Measurements from ENCODE around the gene MDK. TPM values are rescaled to one million over a fixed set of nuclear protein-coding genes. Genes with fewer than 3 reads are reported as not detected.

The MDK gene
- total RNA-seq, 1 experiment from 2014 or later: 399 TPM

- Histone ChIP-seq H3K36me3 (ENCODE audit: low read depth) (no peaks in the 10 kb centered on the region), H3K27me3 (ENCODE audit: insufficient read depth, low read depth) (peaks cover 22% of the 10 kb centered on the region), H3K9me2 (ENCODE audit: insufficient read depth) (no peaks in the 10 kb centered on the region), H3K4me3 (no peak overlapping the region), H3K27ac (no peak overlapping the region), H3F3A (ENCODE audit: insufficient read depth, low read depth) (peaks cover 5% of the 10 kb centered on the region), H3K9me3 (ENCODE audit: insufficient read depth, low read depth) (no peaks in the 10 kb centered on the region), H2AFZ (no peak overlapping the region), H4K20me1 (ENCODE audit: insufficient read depth) (peaks cover 25% of the 10 kb centered on the region), H3K79me2 (ENCODE audit: low read depth) (no peaks in the 10 kb centered on the region), H3K4me2 (no peak overlapping the region), H3K4me1 (replicated peaks; ENCODE audit: insufficient read depth) (0 out of 2 replicates have a peak, but pooled peaks cover 4% of the 10 kb centered on the region)
- POLR2A ChIA-PET (ENCODE audit: unreplicated experiment): no interaction called here
- no TSS peak for BruUV-seq (replicated peaks)
- DNase-seq: peak in 1 of 2 experiments; percentile 27
- TF ChIP-seq EZH2 (IDR thresholded peaks at IDR 0.05; ENCODE audit: low read depth) (no peak), CTCF (conservative IDR thresholded peaks at IDR 0.05) (no peak)
- intact Hi-C loops (cut with micrococcal nuclease; ENCODE audit: unreplicated experiment): no loop called here
- CTCF ChIA-PET: interaction anchor here (1.2 kb wide), 1 partner anchor 256 kb away, joined by 3 read pairs; no protein-coding TSS in a partner anchor
Measured at GRCh38 chr11:46393231-46393616, 11.8 kb downstream of the MDK start.

GRCh38 chr11:46393759-46394158 lies 12.3 kb downstream of the MDK start:
- Histone ChIP-seq H3K36me3 (ENCODE audit: low read depth) (no peaks in the 10 kb centered on the region), H3K4me1 (replicated peaks; ENCODE audit: insufficient read depth) (0 out of 2 replicates have a peak, but pooled peaks cover 4% of the 10 kb centered on the region), H2AFZ (no peak overlapping the region), H3K4me3 (no peak overlapping the region), H3K27ac (no peak overlapping the region), H4K20me1 (ENCODE audit: insufficient read depth) (peaks cover 25% of the 10 kb centered on the region), H3K9me3 (ENCODE audit: insufficient read depth, low read depth) (no peaks in the 10 kb centered on the region), H3K79me2 (ENCODE audit: low read depth) (no peaks in the 10 kb centered on the region), H3K4me2 (no peak overlapping the region), H3F3A (ENCODE audit: insufficient read depth, low read depth) (peaks cover 5% of the 10 kb centered on the region), H3K27me3 (ENCODE audit: insufficient read depth, low read depth) (peaks cover 18% of the 10 kb centered on the region), H3K9me2 (ENCODE audit: insufficient read depth) (no peaks in the 10 kb centered on the region)
- BruUV-seq (replicated peaks): no TSS peak
- DNase-seq: no peak
- intact Hi-C loops (cut with micrococcal nuclease; ENCODE audit: unreplicated experiment): no loop called here
- TF ChIP-seq CTCF (conservative IDR thresholded peaks at IDR 0.05) (no peak), EZH2 (IDR thresholded peaks at IDR 0.05; ENCODE audit: low read depth) (no peak)
- CTCF ChIA-PET: no interaction called here
- POLR2A ChIA-PET (ENCODE audit: unreplicated experiment): no interaction called here

- Histone ChIP-seq H3K4me3 (no peak overlapping the region), H3K27ac (no peak overlapping the region), H4K20me1 (ENCODE audit: insufficient read depth) (peaks cover 22% of the 10 kb centered on the region), H3K4me2 (no peak overlapping the region), H3K9me3 (ENCODE audit: insufficient read depth, low read depth) (no peaks in the 10 kb centered on the region), H3K4me1 (replicated peaks; ENCODE audit: insufficient read depth) (no peaks in the 10 kb centered on the region), H3F3A (ENCODE audit: insufficient read depth, low read depth) (peaks cover 5% of the 10 kb centered on the region), H3K9me2 (ENCODE audit: insufficient read depth) (no peaks in the 10 kb centered on the region), H3K27me3 (ENCODE audit: insufficient read depth, low read depth) (no peaks in the 10 kb centered on the region), H3K79me2 (ENCODE audit: low read depth) (no peaks in the 10 kb centered on the region), H3K36me3 (ENCODE audit: low read depth) (no peaks in the 10 kb centered on the region), H2AFZ (no peak overlapping the region)
- intact Hi-C loops (cut with micrococcal nuclease; ENCODE audit: unreplicated experiment): no loop called here
- DNase-seq: no peak
- ChIA-PET POLR2A (ENCODE audit: unreplicated experiment) (no interaction called here), CTCF (no interaction called here)
- TF ChIP-seq CTCF (conservative IDR thresholded peaks at IDR 0.05) (no peak), EZH2 (IDR thresholded peaks at IDR 0.05; ENCODE audit: low read depth) (no peak)
- no TSS peak for BruUV-seq (replicated peaks)
Measured at GRCh38 chr11:46397526-46397925, 16.1 kb downstream of the MDK start.
